Keratinocyte (primary cell): Measurements from ENCODE around the gene TMPRSS12. TPM values are rescaled to one million over a fixed set of nuclear protein-coding genes. Genes with fewer than 3 reads are reported as not detected.

ENCODE experiments used
- DNase-seq: peaks from one replicate; pipeline ENCODE4 v3.0.0-alpha.2; 2011; ENCODE audit warnings: low read depth, missing footprints, low spot score
- FAIRE-seq: peaks from 2 replicates; lab custom pipeline; 2011; peaks lifted over from hg19 to GRCh38; lab: Jason Lieb, UNC
- H2AFZ ChIP-seq: 2 replicates; pipeline ENCODE4 v1.6.0; 2012; ENCODE audit warnings: low read length, control low read depth, inconsistent platforms; ENCODE audit not compliant: control insufficient read depth
- H3K27ac ChIP-seq: 2 replicates; pipeline ENCODE4 v1.5.1; 2011; ENCODE audit warnings: low read length; ENCODE audit not compliant: control insufficient read depth, insufficient read depth
- H3K27me3 ChIP-seq: 3 replicates; pipeline ENCODE4 v1.6.0; 2011; ENCODE audit warnings: low read length; ENCODE audit not compliant: control insufficient read depth, insufficient read depth; ENCODE audit errors: extremely low read depth
- H3K36me3 ChIP-seq, 2 experiments: 2 replicates in 1 of 2; 3 replicates in 1 of 2; pipeline ENCODE4 v1.5.1; 2011; ENCODE audit warnings: low read length in 2 of 2, mild to moderate bottlenecking in 1 of 2; ENCODE audit not compliant: control insufficient read depth in 2 of 2, insufficient read depth in 2 of 2; ENCODE audit errors: extremely low read depth in 1 of 2
- H3K4me1 ChIP-seq: 3 replicates; pipeline ENCODE4 v1.5.1; 2011; ENCODE audit warnings: low read length; ENCODE audit not compliant: control insufficient read depth, insufficient read depth; ENCODE audit errors: extremely low read depth
- H3K4me2 ChIP-seq: 3 replicates; pipeline ENCODE4 v1.6.0; 2011; ENCODE audit warnings: low read depth, low read length; ENCODE audit not compliant: control insufficient read depth, insufficient read depth; ENCODE audit errors: extremely low read depth
- H3K4me3 ChIP-seq, 3 experiments: fragments of 200-600 bp in 1 of 3; sonication (generic) in 1 of 3; 2 replicates in 2 of 3; 3 replicates in 1 of 3; pipeline ENCODE4 v1.5.1; 2011 to 2016; ENCODE audit warnings: low read length in 3 of 3, mild to moderate bottlenecking in 3 of 3, control low read depth in 2 of 3, inconsistent platforms in 1 of 3, low read depth in 1 of 3, mixed read lengths in 1 of 3, mixed run types in 1 of 3, moderate library complexity in 1 of 3; ENCODE audit not compliant: control insufficient read depth in 2 of 3, insufficient read depth in 2 of 3; ENCODE audit errors: extremely low read depth in 1 of 3
- H3K79me2 ChIP-seq: 2 replicates; pipeline ENCODE4 v1.6.0; 2012; ENCODE audit warnings: low read length; ENCODE audit not compliant: control insufficient read depth, insufficient read depth
- H3K9ac ChIP-seq: 3 replicates; pipeline ENCODE4 v1.6.0; 2011; ENCODE audit warnings: low read length; ENCODE audit not compliant: control insufficient read depth, insufficient read depth; ENCODE audit errors: extremely low read depth
- H3K9me1 ChIP-seq: 3 replicates; pipeline ENCODE4 v1.6.0; 2011; ENCODE audit warnings: low read length; ENCODE audit not compliant: control insufficient read depth, insufficient read depth; ENCODE audit errors: extremely low read depth
- H3K9me3 ChIP-seq: 2 replicates; pipeline ENCODE4 v1.5.1; 2012; ENCODE audit warnings: low read depth, low read length; ENCODE audit not compliant: control insufficient read depth
- H4K20me1 ChIP-seq: 3 replicates; pipeline ENCODE4 v1.6.0; 2011; ENCODE audit warnings: low read length; ENCODE audit not compliant: control insufficient read depth, insufficient read depth; ENCODE audit errors: extremely low read depth
- CTCF ChIP-seq, 3 experiments: IDR thresholded peaks in 1 of 3; conservative IDR thresholded peaks in 1 of 3; optimal IDR thresholded peaks in 1 of 3; 2 replicates in 2 of 3; 3 replicates in 1 of 3; pipeline versions ENCODE3 to v1.5.1; 2011; ENCODE audit warnings: low read length in 3 of 3, mild to moderate bottlenecking in 3 of 3, moderate library complexity in 2 of 3, control low read depth in 1 of 3, inconsistent platforms in 1 of 3; ENCODE audit not compliant: insufficient read depth in 2 of 3; ENCODE audit errors: extremely low read depth in 1 of 3
- EZH2 ChIP-seq: IDR thresholded peaks from one replicate; pipeline ENCODE4 v1.6.1; 2012; ENCODE audit warnings: inconsistent platforms, mild to moderate bottlenecking, low read length, moderate library complexity
- dilution Hi-C: fragments of 300-500 bp; cut with MboI; formaldehyde crosslinking; loops from one replicate; pipeline ENCODE4 v1.7.0; 2020; ENCODE audit warnings: low sequenced_read_pairs; ENCODE audit not compliant: extremely low pct_ligation_motif_present
- polyA plus RNA-seq, 5 experiments: library from polyadenylated mRNA; depleted of rRNA in 3 of 5; stranded (reverse) in 3 of 5; stranded (forward) in 1 of 5; unstranded in 1 of 5; fragments of >200 nt; gene quantifications; 1 replicate in 1 of 5; 2 replicates in 3 of 5; 3 replicates in 1 of 5; pipeline versions ENCODE4 v1.2.1 to v1.2.3, GENCODE V29; 2011 to 2012; ENCODE audit warnings: missing spikeins in 2 of 5, low read depth in 1 of 5, low replicate concordance in 1 of 5

The TMPRSS12 gene
- polyA plus RNA-seq, 1 donor (not counting 4 experiments of a cell fraction or from before 2014, with no cell fraction given) = not detected

DNA sequence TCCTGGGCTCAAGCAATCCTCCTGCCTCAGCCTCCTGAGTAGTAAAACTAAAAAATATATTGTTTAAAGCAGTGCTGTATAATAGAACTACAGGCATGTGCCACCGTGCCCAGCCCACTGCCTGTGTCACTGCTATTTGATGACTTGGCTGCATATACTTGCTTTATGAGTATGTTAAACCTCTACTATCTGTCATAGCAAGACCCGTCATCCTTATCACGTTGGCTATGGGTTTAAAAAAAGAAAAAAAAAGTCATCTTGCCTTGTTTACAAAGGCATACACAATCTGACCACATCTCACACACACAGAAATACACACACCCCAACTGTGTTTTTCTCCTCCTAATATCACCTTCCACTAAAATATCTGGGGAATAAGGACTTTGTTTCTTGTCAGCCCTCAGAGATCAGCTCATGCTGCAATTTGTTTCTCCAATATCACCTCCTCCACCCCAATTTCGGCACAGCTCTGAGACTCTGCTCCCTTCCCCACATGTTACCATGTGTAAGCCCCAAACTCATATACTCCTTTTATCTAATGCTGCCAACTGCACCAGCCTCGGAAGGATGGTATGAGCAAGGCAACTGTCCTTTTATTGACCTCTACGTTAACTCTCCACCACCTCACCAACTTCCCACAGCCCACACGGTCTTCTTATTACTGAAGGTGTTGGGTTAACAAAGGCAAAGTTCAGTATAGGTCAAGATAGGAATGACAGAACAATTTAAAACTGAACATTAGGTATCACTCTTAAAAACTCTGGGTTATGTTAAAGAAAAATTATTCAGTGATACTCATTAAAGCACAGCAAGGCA is 802 bp upstream of the TMPRSS12 start:
- no peak for FAIRE-seq
- dilution Hi-C loops = no loop called here

DNA sequence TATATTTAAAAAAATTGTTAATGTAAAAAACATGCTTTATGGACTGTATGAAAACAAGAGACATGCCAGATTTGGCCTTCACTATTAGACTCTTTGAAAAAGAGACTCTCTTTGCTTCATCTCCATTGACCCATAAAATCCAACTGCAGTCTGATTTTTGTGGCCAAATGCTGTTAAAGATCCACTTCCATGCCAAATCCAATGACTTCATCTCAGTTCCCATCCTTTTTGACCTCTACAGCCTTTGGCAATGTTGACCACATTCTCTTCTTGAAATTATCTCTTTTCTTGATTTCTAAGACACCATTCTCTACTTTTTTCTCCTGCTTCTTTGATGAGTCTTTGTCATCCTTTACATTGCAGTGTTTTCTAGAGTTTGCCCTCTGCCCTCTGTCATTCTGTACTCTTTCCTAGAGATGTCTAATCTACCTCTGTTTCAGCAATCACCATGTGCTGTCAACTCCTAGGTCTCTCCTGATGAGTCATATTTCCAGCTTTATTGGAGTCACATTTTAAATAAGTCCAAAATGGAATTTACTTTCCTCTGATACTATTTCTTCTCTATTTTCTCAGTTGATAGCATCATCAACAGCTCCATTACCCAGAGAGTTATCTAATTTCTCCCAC is 2.4 kb downstream of the TMPRSS12 start:
- peaks cover 2% of the 10 kb centered on the region for H3K9me3 ChIP-seq
- H3K9me1 ChIP-seq = no peaks in the 10 kb centered on the region
- H3K27ac ChIP-seq = no peak overlapping the region
- no peaks in the 10 kb centered on the region for H4K20me1 ChIP-seq
- H3K36me3 ChIP-seq = no peaks in the 10 kb centered on the region
- no peak for DNase-seq
- no peak for TF ChIP-seq EZH2
- no peak for TF ChIP-seq CTCF (optimal IDR thresholded peaks at IDR 0.05 in 1 of 3, IDR thresholded peaks at IDR 0.05 in 1 of 3, conservative IDR thresholded peaks at IDR 0.05 in 1 of 3; ENCODE audit: extremely low read depth in 1 of 3, insufficient read depth in 2 of 3, low read length in 3 of 3)
- H3K9ac ChIP-seq = no peak overlapping the region
- H3K79me2 ChIP-seq = no peaks in the 10 kb centered on the region
- H3K4me3 ChIP-seq = no peak overlapping the region
- H2AFZ ChIP-seq = no peak overlapping the region
- H3K4me1 ChIP-seq = peaks cover 5% of the 10 kb centered on the region
- H3K4me2 ChIP-seq = no peak overlapping the region
- no peaks in the 10 kb centered on the region for H3K27me3 ChIP-seq
- dilution Hi-C loops = no loop called here
- FAIRE-seq = no peak

More for the DNA sequence above, 802 bp upstream of the TMPRSS12 start:
- Histone ChIP-seq H3K27ac (no peak overlapping the region), H3K4me2 (peak overlapping the region; percentile 88), H4K20me1 (no peaks in the 10 kb centered on the region), H3K79me2 (no peaks in the 10 kb centered on the region), H3K4me1 (peaks cover 9% of the 10 kb centered on the region), H3K9me1 (no peaks in the 10 kb centered on the region), H2AFZ (no peak overlapping the region), H3K36me3 (no peaks in the 10 kb centered on the region), H3K9me3 (peaks cover 2% of the 10 kb centered on the region), H3K27me3 (no peaks in the 10 kb centered on the region), H3K9ac (no peak overlapping the region), H3K4me3 (no peak overlapping the region)
- TF ChIP-seq EZH2 (no peak), CTCF (optimal IDR thresholded peaks at IDR 0.05 in 1 of 3, IDR thresholded peaks at IDR 0.05 in 1 of 3, conservative IDR thresholded peaks at IDR 0.05 in 1 of 3; ENCODE audit: extremely low read depth in 1 of 3, insufficient read depth in 2 of 3, low read length in 3 of 3) (no peak)
- no peak for DNase-seq
